H1 (cell line): ENCODE data around the gene NBDY. TPM values are rescaled to one million over a fixed set of nuclear protein-coding genes. Genes with fewer than 3 reads are reported as not detected.

ENCODE experiments used
- CTCF ChIA-PET: fragments of 300-600 bp; sonication (Branson Sonifier 250); formaldehyde crosslinking; loops from one replicate; lab custom pipeline; 2021; ENCODE audit not compliant: partially characterized antibody; lab: Charles Lee
- POLR2A ChIA-PET: fragments of 300-600 bp; sonication (Branson Sonifier 250); formaldehyde crosslinking; loops from one replicate; lab custom pipeline; 2021; ENCODE audit warnings: inconsistent platforms; ENCODE audit not compliant: partially characterized antibody; lab: Charles Lee
- DNase-seq, 2 experiments: peaks; one replicate each; pipeline versions ENCODE4 v3.0.0 to v3.0.0-alpha.2; 2010 to 2022; ENCODE audit warnings: low spot score in 2 of 2, low read depth in 1 of 2, mixed read lengths in 1 of 2
- FAIRE-seq: peaks from 2 replicates; lab custom pipeline; 2011; peaks lifted over from hg19 to GRCh38; lab: Jason Lieb, UNC
- H2AFZ ChIP-seq: 2 replicates; pipeline ENCODE4 v1.8.1; 2012; ENCODE audit warnings: low read length, inconsistent platforms
- H2AK5ac ChIP-seq: 2 replicates; pipeline ENCODE4 v1.6.1; 2013; ENCODE audit warnings: low read depth, low read length
- H2BK120ac ChIP-seq: replicated peaks from 2 replicates; pipeline ENCODE3; 2013; ENCODE audit warnings: low read depth, low read length, inconsistent platforms
- H2BK12ac ChIP-seq: 2 replicates; pipeline ENCODE4 v1.6.1; 2013; ENCODE audit warnings: low read depth, low read length
- H2BK15ac ChIP-seq: 2 replicates; pipeline ENCODE4 v1.6.1; 2013; ENCODE audit warnings: low read length
- H2BK20ac ChIP-seq: 2 replicates; pipeline ENCODE4 v1.6.1; 2013; ENCODE audit warnings: low read length
- H2BK5ac ChIP-seq: 2 replicates; pipeline ENCODE4 v1.6.1; 2013; ENCODE audit warnings: low read depth, low read length
- H3K14ac ChIP-seq: 2 replicates; pipeline ENCODE4 v1.6.1; 2013; ENCODE audit warnings: inconsistent platforms; ENCODE audit not compliant: insufficient read length
- H3K18ac ChIP-seq: 2 replicates; pipeline ENCODE4 v1.6.1; 2013; ENCODE audit warnings: low read length; ENCODE audit errors: extremely low read depth
- H3K23ac ChIP-seq: 2 replicates; pipeline ENCODE4 v1.6.1; 2013; ENCODE audit warnings: inconsistent platforms; ENCODE audit not compliant: insufficient read length
- H3K23me2 ChIP-seq: 2 replicates; pipeline ENCODE4 v1.6.1; 2013; ENCODE audit warnings: low read depth, low read length
- H3K27ac ChIP-seq: 2 replicates; pipeline ENCODE4 v1.6.1; 2011; ENCODE audit warnings: low read depth, low read length, inconsistent platforms
- H3K27me3 ChIP-seq, 4 experiments: replicated peaks in 1 of 4; 1 replicate in 1 of 4; 2 replicates in 3 of 4; pipeline versions ENCODE4 v1.6.1 to v1.8.1; 2011 to 2013; ENCODE audit warnings: low read length in 3 of 4, mild to moderate bottlenecking in 3 of 4, inconsistent platforms in 2 of 4, mixed read lengths in 2 of 4, moderate library complexity in 1 of 4; ENCODE audit not compliant: control insufficient read depth in 3 of 4, insufficient read depth in 3 of 4; ENCODE audit errors: extremely low read depth in 1 of 4
- H3K36me3 ChIP-seq, 4 experiments: 2 replicates each; pipeline versions ENCODE4 v1.6.1 to v1.8.1; 2011 to 2013; ENCODE audit warnings: mild to moderate bottlenecking in 4 of 4, low read length in 3 of 4, moderate library complexity in 2 of 4, control low read depth in 1 of 4, inconsistent platforms in 1 of 4; ENCODE audit not compliant: insufficient read depth in 4 of 4, control insufficient read depth in 2 of 4
- H3K4ac ChIP-seq: replicated peaks from 2 replicates; pipeline ENCODE3; 2013; ENCODE audit warnings: low read length, low read depth, mixed read lengths, inconsistent platforms; ENCODE audit not compliant: insufficient read length
- H3K4me1 ChIP-seq, 4 experiments: replicated peaks in 1 of 4; 1 replicate in 1 of 4; 2 replicates in 3 of 4; pipeline versions ENCODE4 v1.6.1 to v1.8.1; 2011 to 2013; ENCODE audit warnings: low read length in 3 of 4, inconsistent platforms in 2 of 4, mixed read lengths in 1 of 4; ENCODE audit not compliant: insufficient read depth in 4 of 4, control insufficient read depth in 3 of 4
- H3K4me2 ChIP-seq, 2 experiments: 2 replicates each; pipeline versions ENCODE4 v1.6.1 to v1.8.1; 2011 to 2013; ENCODE audit warnings: low read depth in 2 of 2, low read length in 2 of 2, control low read depth in 1 of 2, inconsistent platforms in 1 of 2, mild to moderate bottlenecking in 1 of 2; ENCODE audit not compliant: insufficient read depth in 1 of 2
- H3K4me3 ChIP-seq, 4 experiments: fragments of 200-600, 300-600 bp in 1 of 4; sonication (generic), shearing (Covaris generic), sonication (Bioruptor Twin) in 1 of 4; 2 replicates each; pipeline versions ENCODE4 v1.5.1 to v1.8.1; 2011 to 2016; ENCODE audit warnings: low read length in 4 of 4, low read depth in 3 of 4, control low read depth in 2 of 4, inconsistent platforms in 2 of 4, mild to moderate bottlenecking in 2 of 4, mixed read lengths in 1 of 4, moderate library complexity in 1 of 4; ENCODE audit not compliant: insufficient read depth in 2 of 4; ENCODE audit errors: extremely low read depth in 1 of 4
- H3K56ac ChIP-seq: replicated peaks from 2 replicates; pipeline ENCODE3; 2013; ENCODE audit warnings: low read depth, mild to moderate bottlenecking, mixed read lengths, low read length, inconsistent platforms; ENCODE audit not compliant: insufficient read length
- H3K79me1 ChIP-seq: 2 replicates; pipeline ENCODE4 v1.6.1; 2013; ENCODE audit warnings: low read depth, low read length, control low read depth
- H3K79me2 ChIP-seq, 2 experiments: 2 replicates each; pipeline versions ENCODE4 v1.6.1 to v1.8.1; 2012 to 2013; ENCODE audit warnings: low read length in 2 of 2, mild to moderate bottlenecking in 2 of 2, inconsistent platforms in 1 of 2; ENCODE audit not compliant: insufficient read depth in 2 of 2, control insufficient read depth in 1 of 2
- H3K9ac ChIP-seq, 4 experiments: replicated peaks in 1 of 4; 1 replicate in 1 of 4; 2 replicates in 3 of 4; pipeline versions ENCODE4 v1.6.1 to v1.8.1; 2011 to 2013; ENCODE audit warnings: low read depth in 3 of 4, low read length in 3 of 4, control low read depth in 2 of 4, mild to moderate bottlenecking in 2 of 4, moderate library complexity in 2 of 4, inconsistent platforms in 1 of 4; ENCODE audit errors: extremely low read depth in 1 of 4
- H3K9me3 ChIP-seq, 2 experiments: 2 replicates each; pipeline versions ENCODE4 v1.6.1 to v1.8.1; 2012 to 2013; ENCODE audit warnings: mild to moderate bottlenecking in 2 of 2, moderate library complexity in 2 of 2, control low read depth in 1 of 2, inconsistent platforms in 1 of 2, low read depth in 1 of 2, low read length in 1 of 2, mixed read lengths in 1 of 2; ENCODE audit not compliant: insufficient read depth in 2 of 2
- H4K20me1 ChIP-seq, 2 experiments: replicated peaks in 1 of 2; 2 replicates each; pipeline versions ENCODE3 to v1.8.1; 2011 to 2013; ENCODE audit warnings: inconsistent platforms in 2 of 2, low read length in 2 of 2, mild to moderate bottlenecking in 1 of 2; ENCODE audit not compliant: insufficient read depth in 2 of 2, control insufficient read depth in 1 of 2
- H4K5ac ChIP-seq: 2 replicates; pipeline ENCODE4 v1.6.1; 2013; ENCODE audit warnings: low read length, low read depth, mixed read lengths, inconsistent platforms; ENCODE audit not compliant: insufficient read length
- H4K8ac ChIP-seq: 2 replicates; pipeline ENCODE4 v1.8.0; 2013; ENCODE audit warnings: mild to moderate bottlenecking, moderate library complexity, low read length, inconsistent platforms; ENCODE audit not compliant: insufficient read depth; ENCODE audit errors: extremely low read depth
- H4K91ac ChIP-seq: replicated peaks from 2 replicates; pipeline ENCODE3; 2013; ENCODE audit warnings: low read length, mixed read lengths, inconsistent platforms; ENCODE audit not compliant: insufficient read length
- ASH2L ChIP-seq: fragments of 200-600, 300-600 bp; sonication (generic); IDR thresholded peaks from one replicate; pipeline ENCODE4 v1.7.1; 2017; ENCODE audit warnings: low read length
- CTBP2 ChIP-seq: IDR thresholded peaks from 2 replicates; pipeline ENCODE4 v1.7.0; 2011; ENCODE audit warnings: borderline replicate concordance, mild to moderate bottlenecking, moderate library complexity, mixed read lengths, low read length; ENCODE audit not compliant: insufficient read depth, insufficient read length
- GTF2F1 ChIP-seq: IDR thresholded peaks from 2 replicates; pipeline ENCODE4 v1.6.1; 2012; ENCODE audit warnings: low read depth, low read length, improper control_type of control experiment, borderline replicate concordance
- HDAC2 ChIP-seq, 2 experiments: fragments of 300-600 bp in 1 of 2; sonication (generic) in 1 of 2; IDR thresholded peaks; 2 replicates each; pipeline ENCODE4 v1.6.1; 2011 to 2012; ENCODE audit warnings: low read depth in 2 of 2, low read length in 2 of 2, mild to moderate bottlenecking in 2 of 2, moderate library complexity in 2 of 2, borderline replicate concordance in 1 of 2, inconsistent platforms in 1 of 2
- HDAC6 ChIP-seq: IDR thresholded peaks from one replicate; pipeline ENCODE4 v1.7.1; 2012; ENCODE audit warnings: low read depth, mild to moderate bottlenecking, inconsistent platforms, low read length, moderate library complexity
- POLR2AphosphoS5 ChIP-seq: IDR thresholded peaks from 2 replicates; pipeline ENCODE4 v1.6.1; 2011; ENCODE audit warnings: low read depth, low read length
- POU5F1 ChIP-seq: IDR thresholded peaks from 2 replicates; pipeline ENCODE4 v1.6.1; 2011; ENCODE audit warnings: low read depth, mild to moderate bottlenecking, low read length, moderate library complexity
- RBBP5 ChIP-seq: IDR thresholded peaks from 2 replicates; pipeline ENCODE4 v1.7.1; 2012; ENCODE audit warnings: low read depth, mild to moderate bottlenecking, inconsistent platforms, low read length, moderate library complexity, borderline replicate concordance
- SP1 ChIP-seq: IDR thresholded peaks from 2 replicates; pipeline ENCODE4 v1.6.1; 2011; ENCODE audit warnings: low read depth, low read length
- SP4 ChIP-seq: IDR thresholded peaks from 2 replicates; pipeline ENCODE4 v1.6.1; 2012; ENCODE audit warnings: low read length, inconsistent platforms
- SRF ChIP-seq: IDR thresholded peaks from 2 replicates; pipeline ENCODE4 v1.6.1; 2011; ENCODE audit warnings: mild to moderate bottlenecking, low read depth, low read length, moderate library complexity
- WGBS, 2 experiments: shearing (Covaris generic) in 1 of 2; methylation state at CpG; one replicate each; pipeline versions ENCODE4 v1.1.6 to v1.1.7; 2013 to 2015; ENCODE audit warnings: low lambda C conversion rate in 2 of 2, mixed read lengths in 2 of 2, inconsistent platforms in 1 of 2, low coverage in 1 of 2, missing lambda C conversion rate in 1 of 2; ENCODE audit not compliant: insufficient replicate concordance in 2 of 2, insufficient coverage in 1 of 2, insufficient read length in 1 of 2; ENCODE audit errors: extremely low coverage in 1 of 2, missing lambda C conversion rate in 1 of 2; 5-methylcytosine and 5-hydroxymethylcytosine counted together
- polyA plus RNA-seq, 7 experiments: library from polyadenylated mRNA; depleted of rRNA in 3 of 7; stranded (reverse) in 5 of 7; unstranded in 2 of 7; fragments of >200 nt in 5 of 7; fragments of 200-250 nt in 2 of 7; gene quantifications; 1 replicate in 5 of 7; 2 replicates in 1 of 7; 4 replicates in 1 of 7; pipeline versions ENCODE4 v1.2.1 to v1.2.3, GENCODE V29; 2011 to 2013; ENCODE audit warnings: missing spikeins in 2 of 7, mixed read lengths in 2 of 7
- total RNA-seq: library from RNA; stranded (reverse); fragmentation: NEBNext Ultra II Directional; extraction: Animal tissue kit (Norgen Biotek cat#: 25700); gene quantifications from 2 replicates; pipeline ENCODE4 v1.2.1, GENCODE V29; 2021

The NBDY gene
- total and polyA plus RNA-seq, 2 of the 8 experiments (the other 6 are each of a cell fraction or from before 2014, with no cell fraction given), result 42.3 to 57.8 TPM

- H4K5ac ChIP-seq, result no peak overlapping the region
- no peak overlapping the region for H2AFZ ChIP-seq
- H3K23me2 ChIP-seq, result no peaks in the 10 kb centered on the region
- no peaks in the 10 kb centered on the region for H3K27me3 ChIP-seq
- H3K4me3 ChIP-seq, result no peak overlapping the region
- no peak overlapping the region for H3K9ac ChIP-seq
- ChIA-PET POLR2A (no interaction called here), CTCF (no interaction called here)
- no peak overlapping the region for H3K4ac ChIP-seq
- no peak overlapping the region for H4K91ac ChIP-seq
- H4K20me1 ChIP-seq, result no peaks in the 10 kb centered on the region
- H2BK15ac ChIP-seq, result no peak overlapping the region
- DNase-seq (peak in 1 of 2 experiments; percentile 17), FAIRE-seq (no peak)
- 82% methylated on average over 6 of the region's 12 CpGs; no CpG with 5 or more reads in 1 of the 2 experiments for WGBS, 2 experiments
- H2BK5ac ChIP-seq, result no peak overlapping the region
- no peak overlapping the region for H3K18ac ChIP-seq
- no peaks in the 10 kb centered on the region for H3K79me1 ChIP-seq
- no peak overlapping the region for H2BK20ac ChIP-seq
- H3K27ac ChIP-seq, result no peak overlapping the region
- no peak overlapping the region for H4K8ac ChIP-seq
- no peak overlapping the region for H3K23ac ChIP-seq
- H3K4me1 ChIP-seq, result no peaks in the 10 kb centered on the region
- no peak overlapping the region for H3K56ac ChIP-seq
- no peak overlapping the region for H3K14ac ChIP-seq
- H2BK12ac ChIP-seq, result no peak overlapping the region
- no peak overlapping the region for H2BK120ac ChIP-seq
- H2AK5ac ChIP-seq, result no peak overlapping the region
- no peaks in the 10 kb centered on the region for H3K9me3 ChIP-seq
- no peaks in the 10 kb centered on the region; a peak in 1 of 8 replicates for H3K36me3 ChIP-seq
- H3K79me2 ChIP-seq, result no peaks in the 10 kb centered on the region; a peak in 1 of 4 replicates
- H3K4me2 ChIP-seq, result no peak overlapping the region
- TF ChIP-seq GTF2F1, result no peak
- no peak for TF ChIP-seq RBBP5
- TF ChIP-seq HDAC2 (IDR thresholded peaks at IDR 0.05; ENCODE audit: borderline replicate concordance in 1 of 2, low read depth in 2 of 2, low read length in 2 of 2), result no peak
- TF ChIP-seq SP4, result no peak
- TF ChIP-seq ASH2L, result no peak
- no peak for TF ChIP-seq POU5F1
- TF ChIP-seq SP1, result no peak
- no peak for TF ChIP-seq CTBP2
- no peak for TF ChIP-seq POLR2AphosphoS5
- TF ChIP-seq SRF, result no peak
- TF ChIP-seq HDAC6, result no peak
These were observed 65.6 kb downstream of the NBDY start for GRCh38 chrX:56794404-56795230.
